HEK293 (cell line): ENCODE measurements around the gene HOTAIR.

Experiments used
- CTCF ChIA-PET: fragments of 350-600 bp; formaldehyde crosslinking; extraction: SDS; loops from one replicate; lab custom pipeline; 2021; ENCODE audit warnings: antibody characterized with exemption; lab: Yijun Ruan, JAX
- POLR2A ChIA-PET: fragments of 300-600 bp; formaldehyde crosslinking; extraction: SDS; loops from one replicate; lab custom pipeline; 2020; ENCODE audit warnings: antibody characterized with exemption, inconsistent platforms; lab: Yijun Ruan, JAX
- H3K27ac ChIP-seq: fragments of 200-500 bp; sonication (Bioruptor generic); 2 replicates; pipeline ENCODE4 v1.5.1; 2014; ENCODE audit warnings: low read depth, low read length, control low read depth, inconsistent platforms; ENCODE audit errors: extremely low read depth
- H3K36me3 ChIP-seq, 2 experiments: fragments of 200-500 bp in 1 of 2; sonication (Bioruptor generic) in 1 of 2; 1 replicate in 1 of 2; 2 replicates in 1 of 2; pipeline ENCODE4 v1.5.1; 2014 to 2017; ENCODE audit warnings: inconsistent platforms in 2 of 2, low read length in 2 of 2; ENCODE audit not compliant: control insufficient read depth in 2 of 2, insufficient read depth in 1 of 2
- H3K4me1 ChIP-seq: fragments of 200-500 bp; sonication (Bioruptor generic); 2 replicates; pipeline ENCODE4 v1.5.1; 2014; ENCODE audit warnings: mild to moderate bottlenecking, low read length, inconsistent platforms; ENCODE audit not compliant: control insufficient read depth, insufficient read depth
- H3K4me3 ChIP-seq: 2 replicates; pipeline ENCODE4 v1.5.1; 2011; ENCODE audit warnings: low read depth, mild to moderate bottlenecking, control low read depth, low read length, moderate library complexity
- H3K9me3 ChIP-seq: fragments of 200-500 bp; sonication (Bioruptor generic); 2 replicates; pipeline ENCODE4 v1.5.1; 2014; ENCODE audit warnings: low read depth, low read length, inconsistent platforms; ENCODE audit not compliant: control insufficient read depth, insufficient read depth
- AEBP2 ChIP-seq: fragments of 450-650 bp; formaldehyde crosslinking; IDR thresholded peaks from 2 replicates; pipeline ENCODE4 v1.5.1; 2016; ENCODE audit warnings: missing biosample characterization, missing genetic modification characterization, borderline replicate concordance
- ELK4 ChIP-seq: IDR thresholded peaks from 2 replicates; pipeline ENCODE4 v1.6.1; 2011; ENCODE audit warnings: mild to moderate bottlenecking, low read depth, low read length, borderline replicate concordance
- MEIS1 ChIP-seq: sonication (generic); formaldehyde crosslinking; IDR thresholded peaks from 2 replicates; pipeline ENCODE4 v1.8.1; 2022; ENCODE audit warnings: missing genetic modification reagents, mild to moderate bottlenecking, borderline replicate concordance
- REPIN1 ChIP-seq: fragments of 450-650 bp; formaldehyde crosslinking; IDR thresholded peaks from 2 replicates; pipeline ENCODE4 v1.5.1; 2017; ENCODE audit warnings: missing biosample characterization, missing genetic modification characterization, low read depth
- ZNF214 ChIP-seq: fragments of 450-650 bp; formaldehyde crosslinking; IDR thresholded peaks from 2 replicates; pipeline ENCODE4 v1.5.1; 2017; ENCODE audit warnings: missing biosample characterization, mild to moderate bottlenecking, missing genetic modification characterization, borderline replicate concordance
- ZNF248 ChIP-seq: fragments of 450-650 bp; formaldehyde crosslinking; IDR thresholded peaks from 2 replicates; pipeline ENCODE4 v1.5.1; 2017; ENCODE audit warnings: missing biosample characterization, missing genetic modification characterization
- ZNF350 ChIP-seq: fragments of 450-650 bp; formaldehyde crosslinking; IDR thresholded peaks from 2 replicates; pipeline ENCODE4 v1.5.0; 2017; ENCODE audit warnings: missing biosample characterization, mild to moderate bottlenecking, missing genetic modification characterization
- ZNF423 ChIP-seq: fragments of 450-650 bp; formaldehyde crosslinking; IDR thresholded peaks from 2 replicates; pipeline ENCODE4 v1.5.1; 2016; ENCODE audit warnings: missing biosample characterization, missing genetic modification characterization
- ZNF48 ChIP-seq: fragments of 450-650 bp; formaldehyde crosslinking; IDR thresholded peaks from 2 replicates; pipeline ENCODE4 v1.5.1; 2016; ENCODE audit warnings: missing biosample characterization, missing genetic modification characterization
- ZNF558 ChIP-seq: fragments of 450-650 bp; formaldehyde crosslinking; IDR thresholded peaks from 2 replicates; pipeline ENCODE4 v1.5.1; 2016; ENCODE audit warnings: missing biosample characterization, missing genetic modification characterization
- ZNF580 ChIP-seq: fragments of 450-650 bp; formaldehyde crosslinking; IDR thresholded peaks from 2 replicates; pipeline ENCODE4 v1.5.1; 2016; ENCODE audit warnings: missing biosample characterization, missing genetic modification characterization
- ZNF596 ChIP-seq: fragments of 450-650 bp; IDR thresholded peaks from 2 replicates; pipeline ENCODE4 v1.5.0; 2018; ENCODE audit warnings: missing biosample characterization, mild to moderate bottlenecking, missing genetic modification characterization, moderate library complexity
- ZNF837 ChIP-seq: fragments of 450-650 bp; formaldehyde crosslinking; IDR thresholded peaks from 2 replicates; pipeline ENCODE4 v1.5.1; 2016; ENCODE audit warnings: missing biosample characterization, missing genetic modification characterization
- ZNF843 ChIP-seq: fragments of 450-650 bp; formaldehyde crosslinking; IDR thresholded peaks from 2 replicates; pipeline ENCODE4 v1.5.1; 2016; ENCODE audit warnings: missing biosample characterization, missing genetic modification characterization
- TF ChIP-seq, protein P1 (sequence below): fragments of 450-650 bp; formaldehyde crosslinking; IDR thresholded peaks from 2 replicates; pipeline ENCODE4 v1.5.1; 2016; ENCODE audit warnings: missing biosample characterization, missing genetic modification characterization
- TF ChIP-seq, protein P2 (sequence below): fragments of 450-650 bp; formaldehyde crosslinking; IDR thresholded peaks from 2 replicates; pipeline ENCODE4 v1.5.1; 2016; ENCODE audit warnings: missing biosample characterization, missing genetic modification characterization
- TF ChIP-seq, protein P3 (sequence below): fragments of 450-650 bp; formaldehyde crosslinking; IDR thresholded peaks from 2 replicates; pipeline ENCODE4 v1.5.1; 2017; ENCODE audit warnings: missing biosample characterization, missing genetic modification characterization
- TF ChIP-seq, protein P4 (sequence below): fragments of 450-650 bp; formaldehyde crosslinking; conservative IDR thresholded peaks from 2 replicates; pipeline ENCODE4 v1.5.1; 2016; ENCODE audit warnings: low read depth, missing biosample characterization, missing genetic modification characterization

HOTAIR gene

DNA sequence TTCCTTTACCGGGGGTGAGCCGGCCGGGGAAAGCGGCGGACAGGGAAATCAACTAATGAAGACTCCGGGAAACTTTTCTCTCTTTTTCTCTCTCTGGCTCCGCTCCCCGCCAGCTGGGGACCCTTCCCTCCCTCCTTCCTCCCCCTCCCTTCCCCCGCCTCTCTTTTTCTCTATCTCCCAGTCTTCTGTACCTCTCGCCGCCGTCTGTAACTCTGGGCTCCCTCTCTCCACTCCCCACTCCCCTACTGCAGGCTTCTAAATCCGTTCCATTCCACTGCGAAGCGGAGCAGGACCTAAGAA lies 8.7 kb downstream of the HOTAIR start:
- peak overlapping the region; percentile 94; the same call in 1 of the 2 replicates for H3K27ac ChIP-seq
- H3K36me3 ChIP-seq: peaks cover 0 to 8% of the 10 kb centered on the region in 2 experiments; a peak in 1 of 3 replicates
- H3K4me3 ChIP-seq: no peak overlapping the region
- TF ChIP-seq ZNF48 (tag by site-specific recombination) (no peak), ZNF596 (tag by site-specific recombination) (0 out of 2 replicates have a peak, but pooled peaks have one; percentile 44)
- ChIA-PET CTCF (interaction anchor here (0.6 to 1.5 kb wide), 3 partner anchors 12 to 55 kb away, joined by 3 to 5 read pairs (median 4); no protein-coding TSS in a partner anchor), POLR2A (no interaction called here)
- no peaks in the 10 kb centered on the region for H3K9me3 ChIP-seq
- H3K4me1 ChIP-seq: peaks cover 68% of the 10 kb centered on the region

DNA sequence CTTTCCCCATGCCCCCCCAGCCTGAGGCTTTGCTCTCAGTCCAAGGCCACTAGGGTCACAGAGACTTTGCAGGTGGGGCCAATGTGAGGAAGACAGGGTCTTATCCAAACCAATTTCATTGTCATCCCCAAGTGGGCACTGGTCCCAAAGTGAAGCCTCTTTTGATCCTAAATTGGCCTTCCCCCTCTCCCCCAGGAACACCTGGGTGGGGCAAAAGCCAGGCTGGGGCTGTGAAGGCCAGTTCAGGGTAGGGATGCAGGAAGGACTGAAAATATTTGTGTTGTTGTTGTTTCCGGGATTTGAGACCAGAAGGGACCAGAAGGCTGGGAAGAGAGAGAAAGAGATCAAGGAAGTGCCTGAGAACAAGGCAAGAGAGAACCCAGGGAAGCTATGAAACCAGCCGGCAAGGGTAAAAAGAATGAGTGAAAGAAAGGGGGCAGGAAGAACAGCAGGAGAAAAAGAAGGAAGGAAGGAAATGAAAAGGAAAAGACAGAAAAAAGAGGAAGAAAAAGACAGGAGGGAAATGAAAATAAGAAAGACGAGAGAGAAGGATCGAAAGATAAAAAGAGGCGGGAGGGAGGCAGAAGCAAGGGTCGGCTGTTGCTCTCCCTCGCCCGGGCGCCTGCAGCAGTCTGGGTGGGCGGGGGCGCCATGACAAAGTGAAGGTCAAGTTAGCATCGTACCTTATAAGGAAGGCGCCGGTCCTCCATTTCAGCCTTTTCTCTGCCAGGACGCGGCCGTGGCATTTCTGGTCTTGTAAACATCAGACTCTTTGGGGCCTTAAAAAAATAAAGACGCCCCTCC lies 9.3 kb downstream of the HOTAIR start:
- no peak overlapping the region for H3K4me3 ChIP-seq
- H3K27ac ChIP-seq: peak overlapping the region; percentile 96
- no peaks in the 10 kb centered on the region for H3K9me3 ChIP-seq
- ChIA-PET POLR2A (interaction anchor here (1.3 kb wide), 1 partner anchor 24 kb away, joined by 3 read pairs; no protein-coding TSS in a partner anchor), CTCF (interaction anchor here (0.7 to 1.5 kb wide), 2 partner anchors 13 to 56 kb away, joined by 4 to 5 read pairs; no protein-coding TSS in a partner anchor)
- H3K4me1 ChIP-seq: peaks cover 64% of the 10 kb centered on the region
- H3K36me3 ChIP-seq: peaks cover 0 to 8% of the 10 kb centered on the region in 2 experiments; a peak in 1 of 3 replicates
- TF ChIP-seq ZNF580: peak; percentile 61; the same call in 1 of the 2 replicates
- TF ChIP-seq MEIS1 (CRISPR knock-in tag): no peak
- TF ChIP-seq ZNF837: no peak
- no peak for TF ChIP-seq ZNF843 (tag by site-specific recombination)
- TF ChIP-seq ZNF558 (tag by site-specific recombination): no peak
- TF ChIP-seq, protein P1, sequence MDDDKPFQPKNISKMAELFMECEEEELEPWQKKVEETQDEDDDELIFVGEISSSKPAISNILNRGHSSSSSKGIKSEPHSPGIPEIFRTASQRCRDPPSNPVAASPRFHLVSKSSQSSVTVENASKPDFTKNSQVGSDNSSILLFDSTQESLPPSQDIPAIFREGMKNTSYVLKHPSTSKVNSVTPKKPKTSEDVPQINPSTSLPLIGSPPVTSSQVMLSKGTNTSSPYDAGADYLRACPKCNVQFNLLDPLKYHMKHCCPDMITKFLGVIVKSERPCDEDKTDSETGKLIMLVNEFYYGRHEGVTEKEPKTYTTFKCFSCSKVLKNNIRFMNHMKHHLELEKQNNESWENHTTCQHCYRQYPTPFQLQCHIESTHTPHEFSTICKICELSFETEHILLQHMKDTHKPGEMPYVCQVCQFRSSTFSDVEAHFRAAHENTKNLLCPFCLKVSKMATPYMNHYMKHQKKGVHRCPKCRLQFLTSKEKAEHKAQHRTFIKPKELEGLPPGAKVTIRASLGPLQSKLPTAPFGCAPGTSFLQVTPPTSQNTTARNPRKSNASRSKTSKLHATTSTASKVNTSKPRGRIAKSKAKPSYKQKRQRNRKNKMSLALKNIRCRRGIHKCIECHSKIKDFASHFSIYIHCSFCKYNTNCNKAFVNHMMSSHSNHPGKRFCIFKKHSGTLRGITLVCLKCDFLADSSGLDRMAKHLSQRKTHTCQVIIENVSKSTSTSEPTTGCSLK (tag by site-specific recombination): no peak
- TF ChIP-seq AEBP2: no peak
- TF ChIP-seq ZNF350 (tag by site-specific recombination): no peak
- TF ChIP-seq ZNF248 (tag by site-specific recombination): no peak
- TF ChIP-seq ELK4: no peak
- TF ChIP-seq ZNF423 (tag by site-specific recombination): no peak
- TF ChIP-seq ZNF214 (tag by site-specific recombination): no peak
- TF ChIP-seq, protein P2, sequence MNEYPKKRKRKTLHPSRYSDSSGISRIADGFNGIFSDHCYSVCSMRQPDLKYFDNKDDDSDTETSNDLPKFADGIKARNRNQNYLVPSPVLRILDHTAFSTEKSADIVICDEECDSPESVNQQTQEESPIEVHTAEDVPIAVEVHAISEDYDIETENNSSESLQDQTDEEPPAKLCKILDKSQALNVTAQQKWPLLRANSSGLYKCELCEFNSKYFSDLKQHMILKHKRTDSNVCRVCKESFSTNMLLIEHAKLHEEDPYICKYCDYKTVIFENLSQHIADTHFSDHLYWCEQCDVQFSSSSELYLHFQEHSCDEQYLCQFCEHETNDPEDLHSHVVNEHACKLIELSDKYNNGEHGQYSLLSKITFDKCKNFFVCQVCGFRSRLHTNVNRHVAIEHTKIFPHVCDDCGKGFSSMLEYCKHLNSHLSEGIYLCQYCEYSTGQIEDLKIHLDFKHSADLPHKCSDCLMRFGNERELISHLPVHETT (tag by site-specific recombination): no peak
- TF ChIP-seq REPIN1 (tag by site-specific recombination): no peak
- TF ChIP-seq, protein P3, sequence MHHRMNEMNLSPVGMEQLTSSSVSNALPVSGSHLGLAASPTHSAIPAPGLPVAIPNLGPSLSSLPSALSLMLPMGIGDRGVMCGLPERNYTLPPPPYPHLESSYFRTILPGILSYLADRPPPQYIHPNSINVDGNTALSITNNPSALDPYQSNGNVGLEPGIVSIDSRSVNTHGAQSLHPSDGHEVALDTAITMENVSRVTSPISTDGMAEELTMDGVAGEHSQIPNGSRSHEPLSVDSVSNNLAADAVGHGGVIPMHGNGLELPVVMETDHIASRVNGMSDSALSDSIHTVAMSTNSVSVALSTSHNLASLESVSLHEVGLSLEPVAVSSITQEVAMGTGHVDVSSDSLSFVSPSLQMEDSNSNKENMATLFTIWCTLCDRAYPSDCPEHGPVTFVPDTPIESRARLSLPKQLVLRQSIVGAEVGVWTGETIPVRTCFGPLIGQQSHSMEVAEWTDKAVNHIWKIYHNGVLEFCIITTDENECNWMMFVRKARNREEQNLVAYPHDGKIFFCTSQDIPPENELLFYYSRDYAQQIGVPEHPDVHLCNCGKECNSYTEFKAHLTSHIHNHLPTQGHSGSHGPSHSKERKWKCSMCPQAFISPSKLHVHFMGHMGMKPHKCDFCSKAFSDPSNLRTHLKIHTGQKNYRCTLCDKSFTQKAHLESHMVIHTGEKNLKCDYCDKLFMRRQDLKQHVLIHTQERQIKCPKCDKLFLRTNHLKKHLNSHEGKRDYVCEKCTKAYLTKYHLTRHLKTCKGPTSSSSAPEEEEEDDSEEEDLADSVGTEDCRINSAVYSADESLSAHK (tag by site-specific recombination): no peak; the same call in none of the 2 replicates
- TF ChIP-seq, protein P4, sequence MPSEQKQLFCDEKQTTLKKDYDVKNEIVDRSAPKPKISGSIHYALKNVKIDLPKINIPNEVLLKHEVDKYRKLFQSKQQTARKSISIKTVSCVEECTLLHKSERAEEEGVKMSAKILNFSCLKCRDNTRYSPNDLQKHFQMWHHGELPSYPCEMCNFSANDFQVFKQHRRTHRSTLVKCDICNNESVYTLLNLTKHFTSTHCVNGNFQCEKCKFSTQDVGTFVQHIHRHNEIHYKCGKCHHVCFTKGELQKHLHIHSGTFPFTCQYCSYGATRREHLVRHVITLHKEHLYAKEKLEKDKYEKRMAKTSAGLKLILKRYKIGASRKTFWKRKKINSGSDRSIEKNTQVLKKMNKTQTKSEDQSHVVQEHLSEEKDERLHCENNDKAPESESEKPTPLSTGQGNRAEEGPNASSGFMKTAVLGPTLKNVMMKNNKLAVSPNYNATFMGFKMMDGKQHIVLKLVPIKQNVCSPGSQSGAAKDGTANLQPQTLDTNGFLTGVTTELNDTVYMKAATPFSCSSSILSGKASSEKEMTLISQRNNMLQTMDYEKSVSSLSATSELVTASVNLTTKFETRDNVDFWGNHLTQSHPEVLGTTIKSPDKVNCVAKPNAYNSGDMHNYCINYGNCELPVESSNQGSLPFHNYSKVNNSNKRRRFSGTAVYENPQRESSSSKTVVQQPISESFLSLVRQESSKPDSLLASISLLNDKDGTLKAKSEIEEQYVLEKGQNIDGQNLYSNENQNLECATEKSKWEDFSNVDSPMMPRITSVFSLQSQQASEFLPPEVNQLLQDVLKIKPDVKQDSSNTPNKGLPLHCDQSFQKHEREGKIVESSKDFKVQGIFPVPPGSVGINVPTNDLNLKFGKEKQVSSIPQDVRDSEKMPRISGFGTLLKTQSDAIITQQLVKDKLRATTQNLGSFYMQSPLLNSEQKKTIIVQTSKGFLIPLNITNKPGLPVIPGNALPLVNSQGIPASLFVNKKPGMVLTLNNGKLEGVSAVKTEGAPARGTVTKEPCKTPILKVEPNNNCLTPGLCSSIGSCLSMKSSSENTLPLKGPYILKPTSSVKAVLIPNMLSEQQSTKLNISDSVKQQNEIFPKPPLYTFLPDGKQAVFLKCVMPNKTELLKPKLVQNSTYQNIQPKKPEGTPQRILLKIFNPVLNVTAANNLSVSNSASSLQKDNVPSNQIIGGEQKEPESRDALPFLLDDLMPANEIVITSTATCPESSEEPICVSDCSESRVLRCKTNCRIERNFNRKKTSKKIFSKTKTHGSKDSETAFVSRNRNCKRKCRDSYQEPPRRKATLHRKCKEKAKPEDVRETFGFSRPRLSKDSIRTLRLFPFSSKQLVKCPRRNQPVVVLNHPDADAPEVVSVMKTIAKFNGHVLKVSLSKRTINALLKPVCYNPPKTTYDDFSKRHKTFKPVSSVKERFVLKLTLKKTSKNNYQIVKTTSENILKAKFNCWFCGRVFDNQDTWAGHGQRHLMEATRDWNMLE: no peak
